GM23338 (cell line): ENCODE measurements around the gene CCDC183. TPM values are rescaled to one million over a fixed set of nuclear protein-coding genes. Genes with fewer than 3 reads are reported as not detected.

Experiments
- ATAC-seq: fragments of 200-7000 bp; cut with Tn5 transposase; 3 replicates; pipeline ENCODE4 v1.9.1; 2020
- DNase-seq: peaks from one replicate; pipeline ENCODE4 v3.0.0-alpha.2; 2015; ENCODE audit warnings: low spot score
- H2AFZ ChIP-seq: fragments of 200-600 bp; sonication (generic); 2 replicates; pipeline ENCODE4 v1.8.0; 2016; ENCODE audit warnings: antibody characterized with exemption, mild to moderate bottlenecking, moderate library complexity
- H3F3A ChIP-seq: fragments of 200-600 bp; sonication (generic); replicated peaks from 2 replicates; pipeline ENCODE4 v1.8.0; 2017; ENCODE audit warnings: antibody characterized with exemption, mixed run types, low read depth
- H3K27ac ChIP-seq: fragments of 200-600 bp; sonication (generic); 2 replicates; pipeline ENCODE4 v1.6.1; 2016; ENCODE audit warnings: low read depth
- H3K27me3 ChIP-seq: fragments of 200-600 bp; sonication (generic); 2 replicates; pipeline ENCODE4 v1.8.0; 2016; ENCODE audit warnings: mild to moderate bottlenecking, mixed run types, moderate library complexity; ENCODE audit not compliant: insufficient read depth
- H3K36me3 ChIP-seq: fragments of 200-600 bp; sonication (generic); 2 replicates; pipeline ENCODE4 v1.8.0; 2016; ENCODE audit warnings: mild to moderate bottlenecking; ENCODE audit not compliant: insufficient read depth
- H3K4me1 ChIP-seq: fragments of 200-600 bp; sonication (generic); 2 replicates; pipeline ENCODE4 v1.8.0; 2016; ENCODE audit warnings: mild to moderate bottlenecking, moderate library complexity; ENCODE audit not compliant: insufficient read depth
- H3K4me2 ChIP-seq: fragments of 200-600 bp; sonication (generic); 2 replicates; pipeline ENCODE4 v1.7.1; 2017; ENCODE audit warnings: mixed run types
- H3K4me3 ChIP-seq: fragments of 200-600 bp; sonication (generic); 2 replicates; pipeline ENCODE4 v1.6.1; 2016; ENCODE audit warnings: mixed run types
- H3K79me2 ChIP-seq: fragments of 200-600 bp; sonication (generic); replicated peaks from 2 replicates; pipeline ENCODE4 v1.8.0; 2017; ENCODE audit warnings: mild to moderate bottlenecking; ENCODE audit not compliant: insufficient read depth
- H3K9me2 ChIP-seq: fragments of 200-600 bp; sonication (generic); 2 replicates; pipeline ENCODE4 v1.8.0; 2017; ENCODE audit not compliant: insufficient read depth
- H4K20me1 ChIP-seq: fragments of 200-600 bp; sonication (generic); replicated peaks from 2 replicates; pipeline ENCODE4 v1.8.0; 2017; ENCODE audit warnings: mild to moderate bottlenecking; ENCODE audit not compliant: insufficient read depth
- H3K27ac Mint-ChIP-seq: 2 replicates; pipeline ENCODE4 v1.8.0; 2020; ENCODE audit warnings: inconsistent platforms, mild to moderate bottlenecking, moderate library complexity, mixed read lengths
- H3K27me3 Mint-ChIP-seq: 3 replicates; pipeline ENCODE4 v1.8.0; 2022; ENCODE audit warnings: low read depth, mild to moderate bottlenecking, moderate library complexity, mixed read lengths, inconsistent platforms; ENCODE audit not compliant: insufficient read depth, poor library complexity
- H3K36me3 Mint-ChIP-seq: 3 replicates; pipeline ENCODE4 v1.8.0; 2021; ENCODE audit warnings: low read depth, mild to moderate bottlenecking, inconsistent platforms, moderate library complexity, mixed read lengths
- H3K4me1 Mint-ChIP-seq: 3 replicates; pipeline ENCODE4 v1.8.0; 2020; ENCODE audit warnings: mild to moderate bottlenecking, inconsistent platforms, mixed read lengths
- H3K4me3 Mint-ChIP-seq: 3 replicates; pipeline ENCODE4 v1.8.0; 2021; ENCODE audit warnings: moderate library complexity, mild to moderate bottlenecking, inconsistent platforms, mixed read lengths
- H3K9me3 Mint-ChIP-seq: 3 replicates; pipeline ENCODE4 v1.8.0; 2020; ENCODE audit warnings: moderate library complexity, mild to moderate bottlenecking, inconsistent platforms, mixed read lengths
- EZH2 ChIP-seq: fragments of 200-600 bp; sonication (generic); IDR thresholded peaks from one replicate; pipeline ENCODE4 v1.8.0; 2017; ENCODE audit warnings: antibody characterized with exemption, mild to moderate bottlenecking, low read depth; ENCODE audit not compliant: unreplicated experiment
- EZH2phosphoT487 ChIP-seq: fragments of 200-600 bp; sonication (generic); IDR thresholded peaks from one replicate; pipeline ENCODE4 v1.8.1; 2018; ENCODE audit warnings: antibody characterized with exemption; ENCODE audit not compliant: unreplicated experiment
- JUNB ChIP-seq: IDR thresholded peaks from one replicate; pipeline ENCODE4 v1.6.1; 2016; ENCODE audit warnings: antibody characterized with exemption; ENCODE audit not compliant: unreplicated experiment
- NANOG ChIP-seq: IDR thresholded peaks from 2 replicates; pipeline ENCODE4 v1.6.1; 2016; ENCODE audit warnings: antibody characterized with exemption, borderline replicate concordance
- POLR2AphosphoS5 ChIP-seq: IDR thresholded peaks from 2 replicates; pipeline ENCODE4 v1.6.1; 2016; ENCODE audit warnings: antibody characterized with exemption, low read depth
- ZNF331 ChIP-seq: fragments of 250-450 bp; sonication (Bioruptor Pico); IDR thresholded peaks from 2 replicates; pipeline ENCODE4 v1.5.0; 2020; ENCODE audit warnings: low read depth, mild to moderate bottlenecking, moderate library complexity
- polyA plus RNA-seq: library from polyadenylated mRNA; unstranded; fragments of >200 nt; fragmentation: Nextera tagmentation; extraction: Ambion mirVana; gene quantifications from 2 replicates; pipeline ENCODE4 v1.2.1, GENCODE V29; 2016
- total RNA-seq: library from RNA; depleted of rRNA; stranded (reverse); fragments of >200 nt; shearing (Covaris generic); gene quantifications from 2 replicates; pipeline ENCODE4 v1.2.3, GENCODE V29; 2014
- TF ChIP-seq, protein P1 (sequence below): fragments of 250-450 bp; sonication (Bioruptor Pico); IDR thresholded peaks from 2 replicates; pipeline ENCODE4 v1.5.0; 2020; ENCODE audit warnings: mild to moderate bottlenecking, moderate library complexity

Gene CCDC183
- total and polyA plus RNA-seq, 2 experiments from 2014 or later: 1.1 to 1.2 TPM

- DNase-seq (no peak), ATAC-seq (peak; percentile 19)
- peak overlapping the region; percentile 88 for H3K4me3 Mint-ChIP-seq
- TF ChIP-seq ZNF331 (CRISPR knock-in tag) (no peak), JUNB (no peak)
- no peaks in the 10 kb centered on the region for H3K27me3 ChIP-seq
- H3K9me2 ChIP-seq: no peaks in the 10 kb centered on the region
- H3K27ac Mint-ChIP-seq: no peak overlapping the region
- H4K20me1 ChIP-seq: peaks cover 26% of the 10 kb centered on the region
- peak overlapping the region; percentile 83 for H3K4me2 ChIP-seq
- H3K36me3 Mint-ChIP-seq: peaks cover 26% of the 10 kb centered on the region
- no peaks in the 10 kb centered on the region; the same call in 1 of the 2 replicates for H3K36me3 ChIP-seq
- no peaks in the 10 kb centered on the region; the same call in 2 of the 3 replicates for H3K9me3 Mint-ChIP-seq
- peaks cover 23% of the 10 kb centered on the region for H3K4me1 Mint-ChIP-seq
- H2AFZ ChIP-seq: no peak overlapping the region
- no peak overlapping the region for H3K27ac ChIP-seq
- H3K4me3 ChIP-seq: peak overlapping the region; percentile 97
- H3K27me3 Mint-ChIP-seq: peaks cover 28% of the 10 kb centered on the region
- peaks cover 11% of the 10 kb centered on the region; the same call in 1 of the 2 replicates for H3K4me1 ChIP-seq
- peaks cover 34% of the 10 kb centered on the region for H3K79me2 ChIP-seq
- 0 out of 2 replicates have a peak, but pooled peaks cover 3% of the 10 kb centered on the region for H3F3A ChIP-seq
Observed at GRCh38 chr9:136806631-136807201, 10.6 kb downstream of the CCDC183 start.

DNA sequence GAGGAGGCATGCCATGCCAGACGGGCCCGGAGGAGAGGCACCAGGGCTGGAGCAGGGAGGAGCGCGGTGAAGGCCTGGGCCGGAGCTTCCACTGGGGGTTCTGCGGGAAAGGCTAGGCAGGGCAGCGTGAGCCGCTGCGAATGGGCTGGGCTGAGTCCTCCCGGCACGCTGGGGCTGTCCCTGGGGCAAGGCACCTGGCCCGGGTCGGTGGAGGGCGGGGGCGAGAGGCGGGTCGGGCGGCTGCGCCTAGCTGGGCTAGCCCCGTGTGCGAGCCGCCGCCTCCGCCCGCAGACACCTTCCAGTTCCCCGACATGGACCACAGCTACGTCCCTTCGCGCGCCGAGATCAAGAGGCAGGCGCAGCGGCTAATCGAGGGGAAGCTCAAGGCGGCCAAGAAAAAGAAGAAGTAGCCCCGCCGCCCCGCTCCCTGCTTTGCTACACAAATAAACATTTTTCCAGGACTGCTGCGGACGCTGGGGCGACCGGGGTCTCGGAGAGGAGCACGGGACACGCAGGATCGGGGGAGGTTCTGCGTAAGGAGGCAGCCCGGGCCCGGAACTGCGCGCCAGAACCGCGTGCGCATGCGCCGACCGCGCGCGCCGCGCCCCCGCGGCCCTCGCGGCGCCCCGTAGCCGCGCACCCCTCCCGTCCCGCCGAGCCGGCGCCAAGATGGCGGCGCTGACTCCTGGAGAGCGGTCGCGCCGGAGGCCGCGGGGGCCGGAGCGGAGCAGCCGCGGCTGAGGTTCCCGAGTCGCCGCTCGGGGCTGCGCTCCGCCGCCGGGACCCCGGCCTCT, 11.3 kb downstream of the CCDC183 start, which contains the start of gene RABL6:
RABL6 (plus strand) TSS at position 668 of the 794 bp plus-strand sequence. CDS start 249 bp downstream, outside the sequence.
- H3K79me2 ChIP-seq: peaks cover 41% of the 10 kb centered on the region
- peak; percentile 71 for ATAC-seq
- H3K4me1 ChIP-seq: peaks cover 11% of the 10 kb centered on the region; the same call in 1 of the 2 replicates
- H3K4me2 ChIP-seq: peak within 1 kb of the TSS; percentile 94
- TF ChIP-seq EZH2 (no peak), POLR2AphosphoS5 (peak; percentile 78)
- H3K4me3 Mint-ChIP-seq: peak within 1 kb of the TSS; percentile 88
- no peaks in the 10 kb centered on the region; the same call in 2 of the 3 replicates for H3K9me3 Mint-ChIP-seq
- H3K4me3 ChIP-seq: peak within 1 kb of the TSS; percentile 97
- peaks cover 4% of the 10 kb centered on the region; the same call in 1 of the 2 replicates for H3K36me3 ChIP-seq
- H3K27ac Mint-ChIP-seq: peak within 1 kb of the TSS; percentile 91
- peak; percentile 83 for DNase-seq
- H3K4me1 Mint-ChIP-seq: peaks cover 23% of the 10 kb centered on the region
- peaks cover 30% of the 10 kb centered on the region for H3K36me3 Mint-ChIP-seq
- H3K27me3 ChIP-seq: no peaks in the 10 kb centered on the region
- 0 out of 2 replicates have a peak within 1 kb of the TSS, but pooled peaks have one; percentile 89 for H2AFZ ChIP-seq
- no peaks in the 10 kb centered on the region for H3K9me2 ChIP-seq
- H3K27me3 Mint-ChIP-seq: peaks cover 23% of the 10 kb centered on the region
- 0 out of 2 replicates have a peak, but pooled peaks cover 3% of the 10 kb centered on the region for H3F3A ChIP-seq
- peaks cover 34% of the 10 kb centered on the region for H4K20me1 ChIP-seq
- 0 out of 2 replicates have a peak within 1 kb of the TSS, but pooled peaks have one; percentile 50 for H3K27ac ChIP-seq

- peak; percentile 11 for ATAC-seq
- H3K27ac Mint-ChIP-seq: peak overlapping the region; percentile 30; the same call in 1 of the 2 replicates
- H3K36me3 ChIP-seq: peaks cover 4% of the 10 kb centered on the region; the same call in 1 of the 2 replicates
- peaks cover 37% of the 10 kb centered on the region for H3K36me3 Mint-ChIP-seq
- H3F3A ChIP-seq: 0 out of 2 replicates have a peak, but pooled peaks cover 3% of the 10 kb centered on the region
- H3K27ac ChIP-seq: no peak overlapping the region
- no peak overlapping the region for H2AFZ ChIP-seq
- H3K27me3 ChIP-seq: no peaks in the 10 kb centered on the region
- H3K9me2 ChIP-seq: no peaks in the 10 kb centered on the region
- peaks cover 22% of the 10 kb centered on the region for H3K27me3 Mint-ChIP-seq
- peaks cover 23% of the 10 kb centered on the region for H3K4me1 Mint-ChIP-seq
- DNase-seq: no peak
- H3K4me3 ChIP-seq: peak overlapping the region; percentile 97
- peak overlapping the region; percentile 80 for H3K4me3 Mint-ChIP-seq
- peak overlapping the region; percentile 94 for H3K4me2 ChIP-seq
- peaks cover 49% of the 10 kb centered on the region for H3K79me2 ChIP-seq
- peaks cover 11% of the 10 kb centered on the region; the same call in 1 of the 2 replicates for H3K4me1 ChIP-seq
- no peaks in the 10 kb centered on the region; the same call in 2 of the 3 replicates for H3K9me3 Mint-ChIP-seq
- peaks cover 38% of the 10 kb centered on the region for H4K20me1 ChIP-seq
- TF ChIP-seq NANOG (no peak), EZH2phosphoT487 (no peak)
- TF ChIP-seq, protein P1, sequence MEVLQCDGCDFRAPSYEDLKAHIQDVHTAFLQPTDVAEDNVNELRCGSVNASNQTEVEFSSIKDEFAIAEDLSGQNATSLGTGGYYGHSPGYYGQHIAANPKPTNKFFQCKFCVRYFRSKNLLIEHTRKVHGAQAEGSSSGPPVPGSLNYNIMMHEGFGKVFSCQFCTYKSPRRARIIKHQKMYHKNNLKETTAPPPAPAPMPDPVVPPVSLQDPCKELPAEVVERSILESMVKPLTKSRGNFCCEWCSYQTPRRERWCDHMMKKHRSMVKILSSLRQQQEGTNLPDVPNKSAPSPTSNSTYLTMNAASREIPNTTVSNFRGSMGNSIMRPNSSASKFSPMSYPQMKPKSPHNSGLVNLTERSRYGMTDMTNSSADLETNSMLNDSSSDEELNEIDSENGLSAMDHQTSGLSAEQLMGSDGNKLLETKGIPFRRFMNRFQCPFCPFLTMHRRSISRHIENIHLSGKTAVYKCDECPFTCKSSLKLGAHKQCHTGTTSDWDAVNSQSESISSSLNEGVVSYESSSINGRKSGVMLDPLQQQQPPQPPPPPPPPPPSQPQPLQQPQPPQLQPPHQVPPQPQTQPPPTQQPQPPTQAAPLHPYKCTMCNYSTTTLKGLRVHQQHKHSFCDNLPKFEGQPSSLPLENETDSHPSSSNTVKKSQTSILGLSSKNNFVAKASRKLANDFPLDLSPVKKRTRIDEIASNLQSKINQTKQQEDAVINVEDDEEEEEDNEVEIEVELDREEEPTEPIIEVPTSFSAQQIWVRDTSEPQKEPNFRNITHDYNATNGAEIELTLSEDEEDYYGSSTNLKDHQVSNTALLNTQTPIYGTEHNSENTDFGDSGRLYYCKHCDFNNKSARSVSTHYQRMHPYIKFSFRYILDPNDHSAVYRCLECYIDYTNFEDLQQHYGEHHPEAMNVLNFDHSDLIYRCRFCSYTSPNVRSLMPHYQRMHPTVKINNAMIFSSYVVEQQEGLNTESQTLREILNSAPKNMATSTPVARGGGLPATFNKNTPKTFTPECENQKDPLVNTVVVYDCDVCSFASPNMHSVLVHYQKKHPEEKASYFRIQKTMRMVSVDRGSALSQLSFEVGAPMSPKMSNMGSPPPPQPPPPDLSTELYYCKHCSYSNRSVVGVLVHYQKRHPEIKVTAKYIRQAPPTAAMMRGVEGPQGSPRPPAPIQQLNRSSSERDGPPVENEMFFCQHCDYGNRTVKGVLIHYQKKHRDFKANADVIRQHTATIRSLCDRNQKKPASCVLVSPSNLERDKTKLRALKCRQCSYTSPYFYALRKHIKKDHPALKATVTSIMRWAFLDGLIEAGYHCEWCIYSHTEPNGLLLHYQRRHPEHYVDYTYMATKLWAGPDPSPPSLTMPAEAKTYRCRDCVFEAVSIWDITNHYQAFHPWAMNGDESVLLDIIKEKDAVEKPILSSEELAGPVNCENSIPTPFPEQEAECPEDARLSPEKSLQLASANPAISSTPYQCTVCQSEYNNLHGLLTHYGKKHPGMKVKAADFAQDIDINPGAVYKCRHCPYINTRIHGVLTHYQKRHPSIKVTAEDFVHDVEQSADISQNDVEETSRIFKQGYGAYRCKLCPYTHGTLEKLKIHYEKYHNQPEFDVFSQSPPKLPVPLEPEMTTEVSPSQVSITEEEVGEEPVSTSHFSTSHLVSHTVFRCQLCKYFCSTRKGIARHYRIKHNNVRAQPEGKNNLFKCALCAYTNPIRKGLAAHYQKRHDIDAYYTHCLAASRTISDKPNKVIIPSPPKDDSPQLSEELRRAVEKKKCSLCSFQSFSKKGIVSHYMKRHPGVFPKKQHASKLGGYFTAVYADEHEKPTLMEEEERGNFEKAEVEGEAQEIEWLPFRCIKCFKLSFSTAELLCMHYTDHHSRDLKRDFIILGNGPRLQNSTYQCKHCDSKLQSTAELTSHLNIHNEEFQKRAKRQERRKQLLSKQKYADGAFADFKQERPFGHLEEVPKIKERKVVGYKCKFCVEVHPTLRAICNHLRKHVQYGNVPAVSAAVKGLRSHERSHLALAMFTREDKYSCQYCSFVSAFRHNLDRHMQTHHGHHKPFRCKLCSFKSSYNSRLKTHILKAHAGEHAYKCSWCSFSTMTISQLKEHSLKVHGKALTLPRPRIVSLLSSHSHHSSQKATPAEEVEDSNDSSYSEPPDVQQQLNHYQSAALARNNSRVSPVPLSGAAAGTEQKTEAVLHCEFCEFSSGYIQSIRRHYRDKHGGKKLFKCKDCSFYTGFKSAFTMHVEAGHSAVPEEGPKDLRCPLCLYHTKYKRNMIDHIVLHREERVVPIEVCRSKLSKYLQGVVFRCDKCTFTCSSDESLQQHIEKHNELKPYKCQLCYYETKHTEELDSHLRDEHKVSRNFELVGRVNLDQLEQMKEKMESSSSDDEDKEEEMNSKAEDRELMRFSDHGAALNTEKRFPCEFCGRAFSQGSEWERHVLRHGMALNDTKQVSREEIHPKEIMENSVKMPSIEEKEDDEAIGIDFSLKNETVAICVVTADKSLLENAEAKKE (CRISPR knock-in tag): no peak
Observed at GRCh38 chr9:136808075-136808805, 12.1 kb downstream of the CCDC183 start.
